ENCODE data around the gene PYGM. TPM values are rescaled to one million over a fixed set of nuclear protein-coding genes. Genes with fewer than 3 reads are reported as not detected.

PYGM gene
- total and polyA plus RNA-seq, 2 experiments from 2014 or later, result 244 to 246 TPM

GRCh38 chr11:64771861-64772260 is 12.1 kb upstream of the PYGM start:
- H3K27ac ChIP-seq, result no peak overlapping the region
- no peaks in the 10 kb centered on the region for H3K9me3 ChIP-seq (ENCODE audit: low read depth)
- H3K4me1 ChIP-seq (ENCODE audit: low read depth), result peaks cover 12% of the 10 kb centered on the region
- no peaks in the 10 kb centered on the region for H3K27me3 ChIP-seq
- no peak for TF ChIP-seq CTCF (IDR thresholded peaks at IDR 0.05; ENCODE audit: low read depth, low read length)
- DNase-seq (ENCODE audit: low read depth in 1 of 2, low spot score in 1 of 2), result no peak
- peaks cover 93% of the 10 kb centered on the region for H3K36me3 ChIP-seq
- H3K4me3 ChIP-seq, result no peak overlapping the region

- H3K27me3 ChIP-seq, result no peaks in the 10 kb centered on the region
- TF ChIP-seq CTCF (IDR thresholded peaks at IDR 0.05; ENCODE audit: low read depth, low read length), result no peak
- H3K4me1 ChIP-seq (ENCODE audit: low read depth), result peaks cover 6% of the 10 kb centered on the region
- no peaks in the 10 kb centered on the region for H3K9me3 ChIP-seq (ENCODE audit: low read depth)
- no peak overlapping the region for H3K27ac ChIP-seq
- H3K36me3 ChIP-seq, result peaks cover 96% of the 10 kb centered on the region
- no peak for DNase-seq (ENCODE audit: low read depth in 1 of 2, low spot score in 1 of 2)
- H3K4me3 ChIP-seq, result no peak overlapping the region
Measured at GRCh38 chr11:64770120-64770519, 10.3 kb upstream of the PYGM start.

- no peak for TF ChIP-seq CTCF (IDR thresholded peaks at IDR 0.05; ENCODE audit: low read depth, low read length)
- Histone ChIP-seq H3K4me1 (ENCODE audit: low read depth) (peaks cover 12% of the 10 kb centered on the region), H3K4me3 (no peak overlapping the region), H3K27ac (no peak overlapping the region), H3K9me3 (ENCODE audit: low read depth) (no peaks in the 10 kb centered on the region), H3K27me3 (no peaks in the 10 kb centered on the region), H3K36me3 (peaks cover 100% of the 10 kb centered on the region)
- DNase-seq (ENCODE audit: low read depth in 1 of 2, low spot score in 1 of 2), result no peak
Measured at GRCh38 chr11:64769283-64769682, 9.5 kb upstream of the PYGM start.

GRCh38 chr11:64768300-64768694 is 8.5 kb upstream of the PYGM start:
- peak overlapping the region; percentile 13 for H3K27ac ChIP-seq

GRCh38 chr11:64767344-64768299 is 7.8 kb upstream of the PYGM start:
- Histone ChIP-seq H3K27me3 (no peaks in the 10 kb centered on the region), H3K4me1 (ENCODE audit: low read depth) (peaks cover 28% of the 10 kb centered on the region), H3K27ac (peak overlapping the region; percentile 15), H3K9me3 (ENCODE audit: low read depth) (no peaks in the 10 kb centered on the region), H3K4me3 (no peak overlapping the region), H3K36me3 (peaks cover 84% of the 10 kb centered on the region)
- peak; percentile 82 to 86 for DNase-seq (ENCODE audit: low read depth in 1 of 2, low spot score in 1 of 2)
- peak; percentile 80 for TF ChIP-seq CTCF (IDR thresholded peaks at IDR 0.05; ENCODE audit: low read depth, low read length)

More at GRCh38 chr11:64768300-64768694, 8.5 kb upstream of the PYGM start:
- Histone ChIP-seq H3K36me3 (peaks cover 91% of the 10 kb centered on the region), H3K27me3 (no peaks in the 10 kb centered on the region), H3K4me1 (ENCODE audit: low read depth) (peaks cover 22% of the 10 kb centered on the region), H3K9me3 (ENCODE audit: low read depth) (no peaks in the 10 kb centered on the region), H3K4me3 (no peak overlapping the region)
- DNase-seq (ENCODE audit: low read depth in 1 of 2, low spot score in 1 of 2), result no peak
- TF ChIP-seq CTCF (IDR thresholded peaks at IDR 0.05; ENCODE audit: low read depth, low read length), result no peak

Measured in cardiac muscle cell (in vitro differentiated cells and primary cell).